Lower leg skin (tissue), 3 donors: Measurements from ENCODE around the gene NNMT.

ENCODE experiments used
- CTCF ChIP-seq, 3 donors: fragments of 450-650 bp; IDR thresholded peaks; one replicate each; pipeline ENCODE4 v1.5.1; 2016; ENCODE audit warnings: antibody characterized with exemption in 3 of 3, mild to moderate bottlenecking in 3 of 3, moderate library complexity in 2 of 3
- POLR2A ChIP-seq, 2 donors: fragments of 450-650 bp; IDR thresholded peaks; one replicate each; pipeline ENCODE4 v1.6.1; 2016 to 2017; ENCODE audit warnings: antibody characterized with exemption in 2 of 2, mild to moderate bottlenecking in 1 of 2, moderate library complexity in 1 of 2

GRCh38 chr11:114259124-114259526 lies 37.1 kb upstream of the NNMT start:
- TF ChIP-seq POLR2A (IDR thresholded peaks at IDR 0.05): no peak
- TF ChIP-seq CTCF (IDR thresholded peaks at IDR 0.05): no peak
